Osteoblast (primary cell): Measurements from ENCODE around the gene ANKRD13B. TPM values are rescaled to one million over a fixed set of nuclear protein-coding genes. Genes with fewer than 3 reads are reported as not detected.

Experiments
- DNase-seq: peaks from one replicate; pipeline ENCODE4 v3.0.0; 2011; ENCODE audit warnings: low spot score, mixed read lengths; ENCODE audit not compliant: insufficient read length; ENCODE audit errors: missing footprints
- H2AFZ ChIP-seq: 2 replicates; pipeline ENCODE4 v1.6.0; 2011; ENCODE audit warnings: mild to moderate bottlenecking, low read length
- H3K27ac ChIP-seq: 2 replicates; pipeline ENCODE4 v1.5.1; 2011; ENCODE audit warnings: mild to moderate bottlenecking, low read depth, low read length, moderate library complexity
- H3K27me3 ChIP-seq: 2 replicates; pipeline ENCODE4 v1.6.0; 2012; ENCODE audit warnings: mild to moderate bottlenecking, control low read depth, inconsistent platforms, low read length, moderate library complexity; ENCODE audit not compliant: insufficient read depth
- H3K36me3 ChIP-seq: 2 replicates; pipeline ENCODE4 v1.5.1; 2011; ENCODE audit warnings: mild to moderate bottlenecking, low read length, control low read depth, moderate library complexity; ENCODE audit not compliant: insufficient read depth
- H3K4me1 ChIP-seq: 2 replicates; pipeline ENCODE4 v1.5.1; 2011; ENCODE audit warnings: mild to moderate bottlenecking, low read length, control low read depth, moderate library complexity; ENCODE audit not compliant: insufficient read depth
- H3K4me2 ChIP-seq: 2 replicates; pipeline ENCODE4 v1.6.0; 2011; ENCODE audit warnings: mild to moderate bottlenecking, low read length; ENCODE audit not compliant: insufficient read depth
- H3K4me3 ChIP-seq: fragments of 200-600 bp; sonication (generic); 3 replicates; pipeline ENCODE4 v1.5.1; 2012; ENCODE audit warnings: mild to moderate bottlenecking, low read length, inconsistent platforms; ENCODE audit not compliant: insufficient read depth
- H3K79me2 ChIP-seq: 2 replicates; pipeline ENCODE4 v1.6.0; 2012; ENCODE audit warnings: mild to moderate bottlenecking, low read length, control low read depth, inconsistent platforms; ENCODE audit not compliant: insufficient read depth
- H3K9me3 ChIP-seq: 2 replicates; pipeline ENCODE4 v1.5.1; 2011; ENCODE audit warnings: low read depth, low read length, control low read depth
- H4K20me1 ChIP-seq: 2 replicates; pipeline ENCODE4 v1.6.0; 2012; ENCODE audit warnings: mild to moderate bottlenecking, low read length, control low read depth; ENCODE audit not compliant: insufficient read depth
- CTCF ChIP-seq: IDR thresholded peaks from 2 replicates; pipeline ENCODE4 v1.5.1; 2011; ENCODE audit warnings: mild to moderate bottlenecking, low read depth, low read length, moderate library complexity; ENCODE audit errors: extremely low read depth
- total RNA-seq: library from RNA; depleted of rRNA; stranded (reverse); fragments of >200 nt; gene quantifications from 2 replicates; pipeline ENCODE4 v1.2.3, GENCODE V29; 2012

Gene ANKRD13B
- total RNA-seq, 1 donor: 18.5 TPM

- H4K20me1 ChIP-seq: peaks cover 5% of the 10 kb centered on the region
- H3K36me3 ChIP-seq: peaks cover 5% of the 10 kb centered on the region
- no peak overlapping the region for H3K27ac ChIP-seq
- no peak overlapping the region for H3K4me2 ChIP-seq
- H3K27me3 ChIP-seq: no peaks in the 10 kb centered on the region
- no peaks in the 10 kb centered on the region for H3K79me2 ChIP-seq
- TF ChIP-seq CTCF: no peak
- H3K4me1 ChIP-seq: peaks cover 7% of the 10 kb centered on the region
- no peak overlapping the region for H3K4me3 ChIP-seq
- no peak overlapping the region for H2AFZ ChIP-seq
- H3K9me3 ChIP-seq: no peaks in the 10 kb centered on the region
- peak; percentile 15 for DNase-seq
These were observed 33.3 kb upstream of the ANKRD13B start for GRCh38 chr17:29559640-29560039.

GRCh38 chr17:29560316-29560715 lies 32.6 kb upstream of the ANKRD13B start:
- no peak overlapping the region for H3K4me3 ChIP-seq
- H3K27me3 ChIP-seq: no peaks in the 10 kb centered on the region
- peaks cover 5% of the 10 kb centered on the region for H4K20me1 ChIP-seq
- H3K79me2 ChIP-seq: no peaks in the 10 kb centered on the region
- H3K4me1 ChIP-seq: peaks cover 7% of the 10 kb centered on the region
- no peaks in the 10 kb centered on the region for H3K9me3 ChIP-seq
- H3K27ac ChIP-seq: no peak overlapping the region
- DNase-seq: no peak
- no peak overlapping the region for H2AFZ ChIP-seq
- H3K36me3 ChIP-seq: peaks cover 5% of the 10 kb centered on the region
- no peak overlapping the region for H3K4me2 ChIP-seq
- TF ChIP-seq CTCF: no peak

GRCh38 chr17:29561554-29562517 lies 31.1 kb upstream of the ANKRD13B start:
- Histone ChIP-seq H4K20me1 (peaks cover 5% of the 10 kb centered on the region), H3K4me2 (no peak overlapping the region), H3K36me3 (peaks cover 5% of the 10 kb centered on the region), H3K79me2 (no peaks in the 10 kb centered on the region), H3K4me1 (peaks cover 11% of the 10 kb centered on the region), H3K27me3 (no peaks in the 10 kb centered on the region), H3K4me3 (no peak overlapping the region), H3K9me3 (no peaks in the 10 kb centered on the region), H2AFZ (no peak overlapping the region), H3K27ac (no peak overlapping the region)
- peak; percentile 60 for DNase-seq
- TF ChIP-seq CTCF: no peak

GRCh38 chr17:29562615-29563014 lies 30.3 kb upstream of the ANKRD13B start:
- no peak for TF ChIP-seq CTCF
- Histone ChIP-seq H4K20me1 (peaks cover 5% of the 10 kb centered on the region), H2AFZ (no peak overlapping the region), H3K27me3 (no peaks in the 10 kb centered on the region), H3K4me2 (no peak overlapping the region), H3K36me3 (peaks cover 5% of the 10 kb centered on the region), H3K79me2 (no peaks in the 10 kb centered on the region), H3K4me3 (no peak overlapping the region), H3K27ac (no peak overlapping the region), H3K9me3 (no peaks in the 10 kb centered on the region), H3K4me1 (peaks cover 8% of the 10 kb centered on the region)
- peak; percentile 19 for DNase-seq
